HG03135 (cell line): ENCODE measurements around the gene EMB.
A peak's percentile ranks its signal among the peaks of the same experiment; 100 is the strongest.
"Not testable (repeated sequence)": the region's sequence is repeated elsewhere in the genome, so short reads cannot be mapped to it uniquely, and the experiment has no call there.

Source experiments
- ATAC-seq: cut with Tn5 transposase; IDR thresholded peaks from one replicate; pipeline ENCODE4 v1.9.1; 2021; ENCODE audit warnings: mild to moderate bottlenecking, moderate library complexity; ENCODE audit not compliant: unreplicated experiment

EMB gene

GRCh38 chr5:50423100-50423799 lies 17.8 kb downstream of the EMB start:
- not testable (repeated sequence) for ATAC-seq

- ATAC-seq, result not testable (repeated sequence)
Measured at GRCh38 chr5:50421184-50421950, 19.7 kb downstream of the EMB start.

GRCh38 chr5:50420343-50420935 lies 20.6 kb downstream of the EMB start:
- ATAC-seq, result no peak

- not testable (repeated sequence) for ATAC-seq
Measured at GRCh38 chr5:50419656-50420055, 21.4 kb downstream of the EMB start.

GRCh38 chr5:50416637-50417036 lies 24.5 kb downstream of the EMB start:
- ATAC-seq, result not testable (repeated sequence)

- peak; percentile 79 for ATAC-seq
Measured at GRCh38 chr5:50415912-50416311, 25.2 kb downstream of the EMB start.

GRCh38 chr5:50410932-50411331 lies 30.2 kb downstream of the EMB start:
- ATAC-seq, result not testable (repeated sequence)

- no peak for ATAC-seq
Measured at GRCh38 chr5:50406877-50407276, 34.2 kb downstream of the EMB start.

- no peak for ATAC-seq
Measured at GRCh38 chr5:50401336-50401735, 39.8 kb downstream of the EMB start.

- not testable (repeated sequence) for ATAC-seq
Measured at GRCh38 chr5:50393925-50394609, 47.0 kb downstream of the EMB start.

GRCh38 chr5:50392289-50392688 lies 48.8 kb downstream of the EMB start:
- not testable (repeated sequence) for ATAC-seq

GRCh38 chr5:50384381-50384780 lies 56.7 kb downstream of the EMB start:
- ATAC-seq, result not testable (repeated sequence)

GRCh38 chr5:50376696-50377095 lies 64.4 kb downstream of the EMB start:
- ATAC-seq, result not testable (repeated sequence)

- not testable (repeated sequence) for ATAC-seq
Measured at GRCh38 chr5:50369287-50370033, 71.6 kb downstream of the EMB start.

GRCh38 chr5:50365426-50366251 lies 75.4 kb downstream of the EMB start:
- ATAC-seq, result no peak

- not testable (repeated sequence) for ATAC-seq
Measured at GRCh38 chr5:50364535-50365309, 76.4 kb downstream of the EMB start.

- no peak for ATAC-seq
Measured at GRCh38 chr5:50359187-50359586, 81.9 kb downstream of the EMB start.

- ATAC-seq, result no peak
Measured at GRCh38 chr5:50352382-50352781, 88.7 kb downstream of the EMB start.
